H9 (cell line): ENCODE measurements around the gene ARHGAP27. TPM values are rescaled to one million over a fixed set of nuclear protein-coding genes. Genes with fewer than 3 reads are reported as not detected.
"Not testable (repeated sequence)": the region's sequence is repeated elsewhere in the genome, so short reads cannot be mapped to it uniquely, and the experiment has no call there.

Source experiments
- DNase-seq: peaks from one replicate; pipeline ENCODE4 v3.0.0-alpha.2; 2017
- H2AFZ ChIP-seq: one replicate; pipeline ENCODE4 v1.6.1; 2013; ENCODE audit warnings: mild to moderate bottlenecking, low read length, control low read depth, moderate library complexity
- H2AK5ac ChIP-seq: 2 replicates; pipeline ENCODE4 v1.6.1; 2013; ENCODE audit warnings: low read length, control low read depth, mixed read lengths; ENCODE audit not compliant: insufficient read length
- H2BK120ac ChIP-seq: one replicate; pipeline ENCODE4 v1.6.1; 2013; ENCODE audit warnings: low read depth, mild to moderate bottlenecking, low read length, control low read depth, inconsistent platforms; ENCODE audit not compliant: poor library complexity, severe bottlenecking
- H2BK12ac ChIP-seq: 2 replicates; pipeline ENCODE4 v1.6.1; 2013; ENCODE audit warnings: low read length, control low read depth, mixed read lengths, low read depth; ENCODE audit not compliant: insufficient read length
- H2BK15ac ChIP-seq: 2 replicates; pipeline ENCODE4 v1.6.1; 2013; ENCODE audit warnings: low read depth, low read length, control low read depth
- H2BK20ac ChIP-seq: one replicate; pipeline ENCODE4 v1.6.1; 2013; ENCODE audit warnings: low read depth, mild to moderate bottlenecking, low read length, control low read depth, inconsistent platforms; ENCODE audit not compliant: poor library complexity, severe bottlenecking
- H2BK5ac ChIP-seq: 2 replicates; pipeline ENCODE4 v1.6.1; 2013; ENCODE audit warnings: low read length, control low read depth, mixed read lengths; ENCODE audit not compliant: insufficient read length
- H3K14ac ChIP-seq: 2 replicates; pipeline ENCODE4 v1.6.1; 2013; ENCODE audit warnings: low read length, control low read depth; ENCODE audit not compliant: insufficient read depth
- H3K18ac ChIP-seq: 2 replicates; pipeline ENCODE4 v1.6.1; 2013; ENCODE audit warnings: low read depth, mild to moderate bottlenecking, mixed read lengths, low read length, control low read depth; ENCODE audit not compliant: insufficient read length
- H3K23ac ChIP-seq: 2 replicates; pipeline ENCODE4 v1.6.1; 2013; ENCODE audit warnings: low read length, control low read depth, mixed read lengths, low read depth; ENCODE audit not compliant: insufficient read length
- H3K23me2 ChIP-seq: 2 replicates; pipeline ENCODE4 v1.6.1; 2013; ENCODE audit warnings: low read depth, mild to moderate bottlenecking, mixed read lengths, low read length, control low read depth; ENCODE audit not compliant: insufficient read length, poor library complexity, severe bottlenecking
- H3K27ac ChIP-seq: 2 replicates; pipeline ENCODE4 v1.5.1; 2013; ENCODE audit warnings: low read length, control low read depth, mixed read lengths, low read depth; ENCODE audit not compliant: insufficient read length
- H3K27me3 ChIP-seq: 2 replicates; pipeline ENCODE4 v1.6.1; 2013; ENCODE audit warnings: low read length, control low read depth, inconsistent platforms; ENCODE audit not compliant: insufficient read depth
- H3K4ac ChIP-seq: 2 replicates; pipeline ENCODE4 v1.6.1; 2013; ENCODE audit warnings: low read depth, mild to moderate bottlenecking, control low read depth, inconsistent platforms, low read length, moderate library complexity
- H3K4me1 ChIP-seq: 2 replicates; pipeline ENCODE4 v1.6.1; 2013; ENCODE audit warnings: low read length, control low read depth, inconsistent platforms; ENCODE audit not compliant: insufficient read depth
- H3K4me2 ChIP-seq: 2 replicates; pipeline ENCODE4 v1.6.1; 2013; ENCODE audit warnings: low read length, control low read depth, mixed read lengths; ENCODE audit not compliant: insufficient read length, insufficient read depth
- H3K56ac ChIP-seq: 2 replicates; pipeline ENCODE4 v1.6.1; 2013; ENCODE audit warnings: low read depth, mild to moderate bottlenecking, mixed read lengths, low read length, control low read depth; ENCODE audit not compliant: insufficient read length
- H3K79me1 ChIP-seq: 2 replicates; pipeline ENCODE4 v1.6.1; 2013; ENCODE audit warnings: low read depth, mild to moderate bottlenecking, moderate library complexity, low read length, control low read depth, inconsistent platforms; ENCODE audit not compliant: insufficient read depth, poor library complexity, severe bottlenecking
- H3K79me2 ChIP-seq: 2 replicates; pipeline ENCODE4 v1.6.1; 2013; ENCODE audit warnings: low read length, control low read depth, inconsistent platforms; ENCODE audit not compliant: insufficient read depth
- H3K9ac ChIP-seq: 2 replicates; pipeline ENCODE4 v1.6.1; 2013; ENCODE audit warnings: low read length, control low read depth, mixed read lengths; ENCODE audit not compliant: insufficient read length; ENCODE audit errors: extremely low read depth
- H3K9me3 ChIP-seq: one replicate; pipeline ENCODE4 v1.6.1; 2013; ENCODE audit warnings: low read depth, low read length, inconsistent platforms; ENCODE audit not compliant: control insufficient read depth
- H3T11ph ChIP-seq: one replicate; pipeline ENCODE4 v1.6.1; 2013; ENCODE audit warnings: mild to moderate bottlenecking, low read length, control low read depth, inconsistent platforms
- H4K20me1 ChIP-seq: one replicate; pipeline ENCODE4 v1.6.1; 2013; ENCODE audit not compliant: control insufficient read depth, insufficient read length, insufficient read depth
- H4K5ac ChIP-seq: 2 replicates; pipeline ENCODE4 v1.6.1; 2013; ENCODE audit warnings: low read depth, mild to moderate bottlenecking, mixed read lengths, low read length, control low read depth; ENCODE audit not compliant: insufficient read length
- H4K8ac ChIP-seq: replicated peaks from 2 replicates; pipeline ENCODE4 v1.6.1; 2013; ENCODE audit warnings: low read length, control low read depth, mixed read lengths, low read depth; ENCODE audit not compliant: insufficient read length
- H4K91ac ChIP-seq: 2 replicates; pipeline ENCODE4 v1.6.1; 2013; ENCODE audit warnings: low read depth, mild to moderate bottlenecking, moderate library complexity, mixed read lengths, low read length, control low read depth; ENCODE audit not compliant: insufficient read length
- H3K27ac Mint-ChIP-seq, 3 experiments: 2 replicates in 2 of 3; 3 replicates in 1 of 3; pipeline ENCODE4 v1.8.0; 2020 to 2021; ENCODE audit warnings: mixed read lengths in 3 of 3, mild to moderate bottlenecking in 1 of 3, moderate library complexity in 1 of 3
- H3K27me3 Mint-ChIP-seq: 2 replicates; pipeline ENCODE4 v1.8.0; 2021; ENCODE audit warnings: low read depth, mild to moderate bottlenecking, moderate library complexity, mixed read lengths
- H3K36me3 Mint-ChIP-seq, 3 experiments: 2 replicates in 2 of 3; 3 replicates in 1 of 3; pipeline ENCODE4 v1.8.0; 2020 to 2021; ENCODE audit warnings: low read depth in 3 of 3, mixed read lengths in 3 of 3; ENCODE audit not compliant: insufficient read depth in 1 of 3
- H3K4me1 Mint-ChIP-seq, 2 experiments: 2 replicates each; pipeline ENCODE4 v1.8.0; 2020; ENCODE audit warnings: mixed read lengths in 2 of 2
- H3K4me3 Mint-ChIP-seq, 2 experiments: 2 replicates in 1 of 2; 3 replicates in 1 of 2; pipeline ENCODE4 v1.8.0; 2020 to 2021; ENCODE audit warnings: mild to moderate bottlenecking in 2 of 2, mixed read lengths in 2 of 2, moderate library complexity in 1 of 2
- H3K9me3 Mint-ChIP-seq, 2 experiments: 2 replicates in 1 of 2; 3 replicates in 1 of 2; pipeline ENCODE4 v1.8.0; 2020; ENCODE audit warnings: mild to moderate bottlenecking in 2 of 2, mixed read lengths in 2 of 2, moderate library complexity in 1 of 2
- WGBS: extraction: QIAGEN DNeasy Blood & Tissue Kit; methylation state at CpG from one replicate; pipeline ENCODE4 v1.1.7; 2013; ENCODE audit warnings: missing lambda C conversion rate, low lambda C conversion rate, mixed read lengths; ENCODE audit not compliant: insufficient read length; ENCODE audit errors: extremely low coverage; 5-methylcytosine and 5-hydroxymethylcytosine counted together
- total RNA-seq: library from RNA; stranded (reverse); gene quantifications from 2 replicates; pipeline ENCODE4 v1.2.1, GENCODE V29; 2021

Gene ARHGAP27
- total RNA-seq, 1 experiment from 2014 or later: 9.9 TPM

DNA sequence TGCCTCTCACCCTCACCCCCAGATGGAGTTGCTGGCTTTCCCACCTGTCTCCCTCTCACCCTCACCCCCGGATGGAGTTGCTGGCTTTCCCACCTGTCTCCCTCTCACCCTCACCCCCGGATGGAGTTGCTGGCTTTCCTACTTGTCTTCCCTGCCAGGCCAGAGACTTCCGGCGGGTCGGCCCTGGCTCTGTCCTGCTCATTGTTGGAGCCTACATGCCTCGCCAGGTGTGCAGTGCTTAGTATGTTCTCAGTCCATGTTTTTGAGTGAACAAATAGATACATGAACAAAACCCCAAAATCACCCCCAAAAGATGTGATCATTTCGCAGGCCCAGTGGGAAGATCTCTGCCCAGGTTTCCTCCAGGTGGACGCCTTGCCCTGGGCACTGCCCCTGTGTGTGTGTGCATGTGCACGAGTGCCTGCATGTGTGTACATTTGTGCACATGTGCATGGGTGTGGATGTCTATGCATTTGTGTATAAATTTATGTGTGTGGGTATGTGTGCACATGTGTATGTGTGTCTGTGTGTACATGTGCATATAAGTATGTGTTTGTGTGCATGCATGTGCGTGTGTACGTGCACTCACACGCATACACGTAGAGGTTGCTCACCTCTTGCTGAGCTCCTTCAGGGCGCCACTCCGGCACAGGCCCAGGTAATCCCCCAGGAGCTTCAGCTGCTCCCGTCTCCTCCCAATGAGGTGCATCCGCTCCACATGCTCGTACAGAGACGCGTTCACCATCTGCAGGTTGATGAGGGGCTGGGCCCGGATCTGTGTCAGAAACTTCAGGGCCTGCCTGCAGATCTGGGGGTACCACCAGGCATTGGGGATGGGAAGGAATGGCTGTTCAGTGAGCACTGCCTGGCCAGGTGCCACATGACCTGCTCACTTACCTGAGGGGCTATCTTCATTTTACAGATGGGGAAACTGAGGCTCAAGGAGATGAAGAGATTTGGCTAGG is 12.5 kb upstream of the ARHGAP27 start:
- not testable (repeated sequence) for H3K27ac Mint-ChIP-seq, H3K9me3 Mint-ChIP-seq, H3K4me3 Mint-ChIP-seq

GRCh38 chr17:45444301-45444700 is 11.6 kb upstream of the ARHGAP27 start:
- H3K56ac ChIP-seq, H4K91ac ChIP-seq, H3K27me3 Mint-ChIP-seq, H3T11ph ChIP-seq, H3K23ac ChIP-seq, H2BK120ac ChIP-seq, H4K20me1 ChIP-seq, H3K4ac ChIP-seq, H4K8ac ChIP-seq, H3K9ac ChIP-seq, H3K4me3 Mint-ChIP-seq, H2BK20ac ChIP-seq, H2BK15ac ChIP-seq, DNase-seq, H2AK5ac ChIP-seq, H2BK12ac ChIP-seq, H3K18ac ChIP-seq, H3K79me2 ChIP-seq, H3K4me2 ChIP-seq, H2AFZ ChIP-seq, H2BK5ac ChIP-seq, H3K9me3 Mint-ChIP-seq, H3K14ac ChIP-seq, H3K79me1 ChIP-seq, H3K27me3 ChIP-seq, H3K4me1 ChIP-seq, H4K5ac ChIP-seq, H3K27ac Mint-ChIP-seq, H3K23me2 ChIP-seq, H3K9me3 ChIP-seq, H3K36me3 Mint-ChIP-seq, H3K27ac ChIP-seq: not testable (repeated sequence)
- no CpG with 5 or more reads among the region's 10 CpGs for WGBS
- peaks cover 13 to 15% of the 10 kb centered on the region in 2 experiments for H3K4me1 Mint-ChIP-seq

More for the DNA sequence above, 12.5 kb upstream of the ARHGAP27 start:
- H2BK120ac ChIP-seq, H3K27ac ChIP-seq, H3K9ac ChIP-seq, H3K4me2 ChIP-seq, H4K91ac ChIP-seq, H3K79me1 ChIP-seq, H3K36me3 Mint-ChIP-seq, H2AK5ac ChIP-seq, H4K5ac ChIP-seq, H2BK15ac ChIP-seq, H3K9me3 ChIP-seq, H3K27me3 ChIP-seq, DNase-seq, H3K14ac ChIP-seq, H4K8ac ChIP-seq, H4K20me1 ChIP-seq, H3K79me2 ChIP-seq, H3K4ac ChIP-seq, H2BK20ac ChIP-seq, H3K23ac ChIP-seq, H3T11ph ChIP-seq, H3K4me1 ChIP-seq, H3K27me3 Mint-ChIP-seq, H3K23me2 ChIP-seq, H3K18ac ChIP-seq, H3K4me1 Mint-ChIP-seq, H2AFZ ChIP-seq, H3K56ac ChIP-seq, H2BK5ac ChIP-seq, H2BK12ac ChIP-seq: not testable (repeated sequence)
- WGBS: no CpG with 5 or more reads among the region's 21 CpGs
